Measurements from ENCODE around the gene LRRC4C. TPM values are rescaled to one million over a fixed set of nuclear protein-coding genes. Genes with fewer than 3 reads are reported as not detected.

The LRRC4C gene
- total and polyA plus RNA-seq, 4 donors, result 0.10 to 0.93 (median 0.30) TPM

GRCh38 chr11:40882301-40882700 is 577.2 kb downstream of the LRRC4C start:
- TF ChIP-seq MAX (IDR thresholded peaks at IDR 0.05), result no peak
- TF ChIP-seq NR2F2 (IDR thresholded peaks at IDR 0.05), result no peak
- TF ChIP-seq HNF4G (IDR thresholded peaks at IDR 0.05), result no peak
- no peak for TF ChIP-seq CTCF (IDR thresholded peaks at IDR 0.05; ENCODE audit: low read depth, low read length, missing input control)
- WGBS, result 84% methylated on average over 3 of the region's 3 CpGs
- Histone ChIP-seq H3K9ac (ENCODE audit: low read depth in 1 of 2, low read length in 2 of 2) (no peak overlapping the region), H3K27me3 (ENCODE audit: control insufficient read depth in 4 of 4, insufficient read depth in 4 of 4, low read length in 3 of 4) (no peaks in the 10 kb centered on the region), H3K27ac (ENCODE audit: low read depth in 1 of 2, low read length in 2 of 2) (no peak overlapping the region), H3K4me1 (ENCODE audit: control insufficient read depth in 4 of 4, insufficient read depth in 4 of 4, low read length in 3 of 4) (no peaks in the 10 kb centered on the region), H3K36me3 (ENCODE audit: control insufficient read depth in 4 of 4, insufficient read depth in 3 of 4, low read depth in 1 of 4, low read length in 3 of 4) (no peaks in the 10 kb centered on the region), H3K9me3 (ENCODE audit: control insufficient read depth in 4 of 4, low read length in 3 of 4) (no peaks in the 10 kb centered on the region), H3K4me3 (ENCODE audit: low read depth in 1 of 3, low read length in 3 of 3) (no peak overlapping the region)
- no peak for DNase-seq (ENCODE audit: low spot score)

GRCh38 chr11:40879911-40880310 is 579.5 kb downstream of the LRRC4C start:
- TF ChIP-seq RXRA (IDR thresholded peaks at IDR 0.05), result no peak
- TF ChIP-seq HNF4A (conservative IDR thresholded peaks at IDR 0.05), result no peak
- no peak for TF ChIP-seq ATF3 (IDR thresholded peaks at IDR 0.05)
- no peak for TF ChIP-seq TAF1 (conservative IDR thresholded peaks at IDR 0.05)
- TF ChIP-seq EGR1 (IDR thresholded peaks at IDR 0.05; ENCODE audit: low read depth in 2 of 2), result no peak
- no peak for TF ChIP-seq MAX (IDR thresholded peaks at IDR 0.05)
- TF ChIP-seq REST (IDR thresholded peaks at IDR 0.05), result no peak
- no peak for TF ChIP-seq CTCF (IDR thresholded peaks at IDR 0.05; ENCODE audit: low read depth, low read length, missing input control)
- TF ChIP-seq YY1 (IDR thresholded peaks at IDR 0.05), result no peak
- no peak for TF ChIP-seq FOXA1 (IDR thresholded peaks at IDR 0.05)
- no peak for TF ChIP-seq RAD21 (IDR thresholded peaks at IDR 0.05)
- TF ChIP-seq SP1 (IDR thresholded peaks at IDR 0.05), result no peak
- no peak for TF ChIP-seq ZBTB33 (IDR thresholded peaks at IDR 0.05)
- TF ChIP-seq GABPA (IDR thresholded peaks at IDR 0.05 in 1 of 2, conservative IDR thresholded peaks at IDR 0.05 in 1 of 2), result no peak
- no peak for TF ChIP-seq FOXA2 (IDR thresholded peaks at IDR 0.05)
- no peak for TF ChIP-seq JUND (IDR thresholded peaks at IDR 0.05)
- no peaks in the 10 kb centered on the region for H3K9me3 ChIP-seq (ENCODE audit: control insufficient read depth in 4 of 4, low read length in 3 of 4)
- no peak overlapping the region for H3K27ac ChIP-seq (ENCODE audit: low read depth in 1 of 2, low read length in 2 of 2)
- DNase-seq (ENCODE audit: low spot score), result no peak
- no peaks in the 10 kb centered on the region for H3K27me3 ChIP-seq (ENCODE audit: control insufficient read depth in 4 of 4, insufficient read depth in 4 of 4, low read length in 3 of 4)
- H3K9ac ChIP-seq (ENCODE audit: low read depth in 1 of 2, low read length in 2 of 2), result no peak overlapping the region
- H3K4me1 ChIP-seq (ENCODE audit: control insufficient read depth in 4 of 4, insufficient read depth in 4 of 4, low read length in 3 of 4), result no peaks in the 10 kb centered on the region
- H3K4me3 ChIP-seq (ENCODE audit: low read depth in 1 of 3, low read length in 3 of 3), result no peak overlapping the region
- H3K36me3 ChIP-seq (ENCODE audit: control insufficient read depth in 4 of 4, insufficient read depth in 3 of 4, low read depth in 1 of 4, low read length in 3 of 4), result no peaks in the 10 kb centered on the region
- WGBS, result 91% methylated on average over 6 of the region's 6 CpGs

All from liver (tissue), 9 donors.